Gastroesophageal sphincter (tissue), 4 donors: ENCODE results near the gene SUGCT. TPM values are rescaled to one million over a fixed set of nuclear protein-coding genes. Genes with fewer than 3 reads are reported as not detected.
A peak's percentile ranks its signal among the peaks of the same experiment; 100 is the strongest.

Source experiments
- ATAC-seq: fragments of 150-250 bp; one replicate; pipeline ENCODE4 v1.9.1; 2016; ENCODE audit warnings: mild to moderate bottlenecking, moderate library complexity
- H3K27ac ChIP-seq, 4 donors: fragments of 200-600 bp; sonication (generic) in 3 of 4; 1 replicate in 3 of 4; 2 replicates in 1 of 4; pipeline ENCODE4 v1.5.1; 2016 to 2019
- H3K27me3 ChIP-seq: fragments of 200-600 bp; sonication (generic); one replicate; pipeline ENCODE4 v1.5.1; 2019
- H3K36me3 ChIP-seq, 2 donors: fragments of 200-600 bp; sonication (generic); one replicate each; pipeline ENCODE4 v1.5.1; 2019; ENCODE audit warnings: control low read depth in 1 of 2
- H3K4me1 ChIP-seq, 3 donors: fragments of 200-600 bp; sonication (generic); 1 replicate in 2 of 3; 2 replicates in 1 of 3; pipeline ENCODE4 v1.5.1; 2016 to 2019; ENCODE audit warnings: control low read depth in 2 of 3
- H3K4me3 ChIP-seq, 2 donors: fragments of 200-600 bp; sonication (generic); one replicate each; pipeline ENCODE4 v1.5.1; 2019; ENCODE audit warnings: mild to moderate bottlenecking in 1 of 2, moderate library complexity in 1 of 2
- H3K9me3 ChIP-seq, 3 donors: fragments of 200-600 bp; sonication (generic); one replicate each; pipeline ENCODE4 v1.5.1; 2017 to 2019; ENCODE audit warnings: control low read depth in 2 of 3
- CTCF ChIP-seq, 4 experiments: fragments of 200-600 bp in 2 of 4; fragments of 450-650 bp in 2 of 4; sonication (generic) in 1 of 4; IDR thresholded peaks; one replicate each; pipeline ENCODE4 v1.5.1; 2017 to 2019; ENCODE audit warnings: antibody characterized with exemption in 4 of 4, mild to moderate bottlenecking in 2 of 4, moderate library complexity in 2 of 4
- EP300 ChIP-seq: sonication (generic); formaldehyde crosslinking; IDR thresholded peaks from one replicate; pipeline ENCODE4 v1.6.1; 2017; ENCODE audit warnings: antibody characterized with exemption, mild to moderate bottlenecking
- POLR2A ChIP-seq, 2 donors: fragments of 450-650 bp; IDR thresholded peaks; one replicate each; pipeline ENCODE4 v1.6.1; 2017; ENCODE audit warnings: antibody characterized with exemption in 2 of 2, mild to moderate bottlenecking in 2 of 2, moderate library complexity in 1 of 2
- POLR2AphosphoS5 ChIP-seq: sonication (generic); formaldehyde crosslinking; IDR thresholded peaks from one replicate; pipeline ENCODE4 v1.6.1; 2017; ENCODE audit warnings: antibody characterized with exemption
- WGBS, 2 donors: methylation state at CpG; one replicate each; pipeline ENCODE4 v1.1.5; 2018; ENCODE audit warnings: low coverage in 1 of 2; 5-methylcytosine and 5-hydroxymethylcytosine counted together
- total RNA-seq, 4 donors: library from RNA; depleted of rRNA; stranded (reverse); fragments of >200 nt; gene quantifications; one replicate each; pipeline ENCODE4 v1.1.0, GENCODE V29; 2016

SUGCT gene
- total RNA-seq, 4 donors from 2014 or later, result 1.2 to 17.3 (median 10.8) TPM

- no peaks in the 10 kb centered on the region for H3K4me1 ChIP-seq
- TF ChIP-seq CTCF (IDR thresholded peaks at IDR 0.05), result no peak
- TF ChIP-seq EP300, result no peak
- TF ChIP-seq POLR2AphosphoS5, result no peak
- TF ChIP-seq POLR2A (IDR thresholded peaks at IDR 0.05), result no peak
These were observed 434.5 kb downstream of the SUGCT start for GRCh38 chr7:40569326-40569725.

GRCh38 chr7:40570223-40570622 is 435.4 kb downstream of the SUGCT start:
- H3K9me3 ChIP-seq, result no peaks in the 10 kb centered on the region
- 20 to 24% methylated on average over 1 of the region's 1 CpG for WGBS, 2 donors
- H3K4me1 ChIP-seq, result no peaks in the 10 kb centered on the region
- no peaks in the 10 kb centered on the region for H3K27me3 ChIP-seq
- ATAC-seq, result no peak
- H3K36me3 ChIP-seq, result no peaks in the 10 kb centered on the region
- no peak overlapping the region for H3K27ac ChIP-seq
- no peak overlapping the region for H3K4me3 ChIP-seq
- no peak for TF ChIP-seq POLR2A (IDR thresholded peaks at IDR 0.05)
- TF ChIP-seq EP300, result no peak
- no peak for TF ChIP-seq POLR2AphosphoS5
- no peak for TF ChIP-seq CTCF (IDR thresholded peaks at IDR 0.05)

More at GRCh38 chr7:40569326-40569725, 434.5 kb downstream of the SUGCT start:
- Histone ChIP-seq H3K9me3 (no peaks in the 10 kb centered on the region), H3K27me3 (no peaks in the 10 kb centered on the region), H3K27ac (no peak overlapping the region), H3K36me3 (no peaks in the 10 kb centered on the region), H3K4me3 (no peak overlapping the region)
- ATAC-seq, result no peak
- 82 to 86% methylated on average over 3 of the region's 3 CpGs for WGBS, 2 donors

- Histone ChIP-seq H3K27ac (peak overlapping the region in 2 of 4 donors; percentile 22 to 40), H3K36me3 (no peaks in the 10 kb centered on the region), H3K27me3 (no peaks in the 10 kb centered on the region), H3K9me3 (no peaks in the 10 kb centered on the region), H3K4me1 (no peaks in the 10 kb centered on the region), H3K4me3 (no peak overlapping the region)
- TF ChIP-seq CTCF (IDR thresholded peaks at IDR 0.05) (no peak), POLR2A (IDR thresholded peaks at IDR 0.05) (no peak), POLR2AphosphoS5 (no peak), EP300 (no peak)
- WGBS, 2 donors, result 72% methylated on average over 5 of the region's 5 CpGs; no CpG with 5 or more reads in 1 of the 2 donors
- peak; percentile 13 for ATAC-seq
These were observed 437.0 kb downstream of the SUGCT start for GRCh38 chr7:40571796-40572195.

- H3K4me1 ChIP-seq, result no peaks in the 10 kb centered on the region
- ATAC-seq, result no peak
- H3K27me3 ChIP-seq, result no peaks in the 10 kb centered on the region
- no peaks in the 10 kb centered on the region for H3K9me3 ChIP-seq
- WGBS, 2 donors, result 54 to 70% methylated on average over 6 to 8 of the region's 8 CpGs
- no peak overlapping the region for H3K4me3 ChIP-seq
- no peak overlapping the region for H3K27ac ChIP-seq
- TF ChIP-seq POLR2AphosphoS5, result no peak
- TF ChIP-seq POLR2A (IDR thresholded peaks at IDR 0.05), result no peak
- no peak for TF ChIP-seq CTCF (IDR thresholded peaks at IDR 0.05)
- no peak for TF ChIP-seq EP300
- H3K36me3 ChIP-seq, result no peaks in the 10 kb centered on the region
These were observed 438.1 kb downstream of the SUGCT start for GRCh38 chr7:40572810-40573465.

- ATAC-seq, result no peak
- Histone ChIP-seq H3K36me3 (no peaks in the 10 kb centered on the region), H3K9me3 (no peaks in the 10 kb centered on the region), H3K27me3 (no peaks in the 10 kb centered on the region), H3K4me3 (no peak overlapping the region), H3K4me1 (no peaks in the 10 kb centered on the region), H3K27ac (no peak overlapping the region)
- no peak for TF ChIP-seq CTCF (IDR thresholded peaks at IDR 0.05)
- TF ChIP-seq POLR2AphosphoS5, result no peak
- no peak for TF ChIP-seq POLR2A (IDR thresholded peaks at IDR 0.05)
- TF ChIP-seq EP300, result no peak
- whole genome bisulfite sequencing, 2 donors, result 66 to 100% methylated on average over 1 to 5 of the region's 5 CpGs
These were observed 444.6 kb downstream of the SUGCT start for GRCh38 chr7:40579401-40579800.
